Epithelial cell of esophagus (primary cell): ENCODE measurements around the gene ZNF226.
"Not testable (repeated sequence)": the region's sequence is repeated elsewhere in the genome, so short reads cannot be mapped to it uniquely, and the experiment has no call there.

Source experiments
- DNase-seq: peaks from one replicate; pipeline ENCODE4 v3.0.0; 2010; ENCODE audit warnings: low read depth
- H3K4me3 ChIP-seq: 2 replicates; pipeline ENCODE4 v1.5.1; 2011; ENCODE audit warnings: mild to moderate bottlenecking, low read length, control low read depth
- TF ChIP-seq, protein P1 (sequence below): IDR thresholded peaks from 2 replicates; pipeline ENCODE4 v1.5.1; 2011; ENCODE audit warnings: low read depth, mild to moderate bottlenecking, low read length, control low read depth, inconsistent platforms; ENCODE audit not compliant: insufficient read depth; ENCODE audit errors: missing control alignments

Gene ZNF226

DNA sequence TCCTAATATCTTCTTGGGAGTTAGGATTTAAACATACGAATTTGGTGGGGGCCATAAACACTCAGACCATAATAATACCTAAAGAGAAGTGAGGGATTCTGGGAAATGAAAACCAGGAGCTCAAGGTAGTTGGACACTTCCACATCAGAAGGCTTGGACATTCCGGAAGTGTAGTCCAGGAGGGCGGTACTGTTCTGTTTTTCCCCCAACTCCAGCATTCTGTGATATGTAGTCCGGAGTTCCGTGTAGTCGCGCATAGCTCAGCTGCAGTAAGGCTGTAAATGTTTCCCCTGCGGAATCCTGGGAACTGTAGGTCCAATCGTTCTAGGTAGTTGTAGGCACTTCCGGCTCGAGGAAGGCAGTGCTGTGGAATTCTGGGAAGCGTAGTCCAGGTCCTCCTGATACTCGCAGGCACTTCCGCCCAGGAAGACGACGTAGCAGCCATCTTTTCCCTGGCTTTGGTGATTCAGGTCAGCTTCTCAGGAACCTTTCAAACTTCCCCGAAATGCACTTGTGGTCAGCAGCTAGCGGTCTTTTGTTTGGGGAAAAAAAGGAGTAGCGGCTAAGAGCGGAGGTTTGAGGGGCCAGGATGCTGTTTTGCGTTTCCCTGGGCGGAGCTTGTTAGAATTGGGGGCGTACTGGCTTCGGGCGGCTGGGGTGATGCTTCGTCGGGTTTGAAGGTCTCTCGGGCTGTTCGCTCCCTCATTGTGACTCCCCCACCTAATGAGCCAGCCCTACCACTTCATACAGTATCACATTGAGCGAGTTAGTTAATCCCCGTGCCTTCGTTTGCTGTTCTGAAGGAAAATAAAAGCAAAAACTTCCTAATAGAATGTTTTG is at the start of gene ZNF226:
ZNF226 (plus strand) TSS at position 428 of the 840 bp plus-strand sequence. CDS start 4,981 bp downstream, outside the sequence.
- peak; percentile 99 for DNase-seq
- TF ChIP-seq, protein P1, sequence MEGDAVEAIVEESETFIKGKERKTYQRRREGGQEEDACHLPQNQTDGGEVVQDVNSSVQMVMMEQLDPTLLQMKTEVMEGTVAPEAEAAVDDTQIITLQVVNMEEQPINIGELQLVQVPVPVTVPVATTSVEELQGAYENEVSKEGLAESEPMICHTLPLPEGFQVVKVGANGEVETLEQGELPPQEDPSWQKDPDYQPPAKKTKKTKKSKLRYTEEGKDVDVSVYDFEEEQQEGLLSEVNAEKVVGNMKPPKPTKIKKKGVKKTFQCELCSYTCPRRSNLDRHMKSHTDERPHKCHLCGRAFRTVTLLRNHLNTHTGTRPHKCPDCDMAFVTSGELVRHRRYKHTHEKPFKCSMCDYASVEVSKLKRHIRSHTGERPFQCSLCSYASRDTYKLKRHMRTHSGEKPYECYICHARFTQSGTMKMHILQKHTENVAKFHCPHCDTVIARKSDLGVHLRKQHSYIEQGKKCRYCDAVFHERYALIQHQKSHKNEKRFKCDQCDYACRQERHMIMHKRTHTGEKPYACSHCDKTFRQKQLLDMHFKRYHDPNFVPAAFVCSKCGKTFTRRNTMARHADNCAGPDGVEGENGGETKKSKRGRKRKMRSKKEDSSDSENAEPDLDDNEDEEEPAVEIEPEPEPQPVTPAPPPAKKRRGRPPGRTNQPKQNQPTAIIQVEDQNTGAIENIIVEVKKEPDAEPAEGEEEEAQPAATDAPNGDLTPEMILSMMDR: no peak
- H3K4me3 ChIP-seq: peak within 1 kb of the TSS; percentile 100

DNA sequence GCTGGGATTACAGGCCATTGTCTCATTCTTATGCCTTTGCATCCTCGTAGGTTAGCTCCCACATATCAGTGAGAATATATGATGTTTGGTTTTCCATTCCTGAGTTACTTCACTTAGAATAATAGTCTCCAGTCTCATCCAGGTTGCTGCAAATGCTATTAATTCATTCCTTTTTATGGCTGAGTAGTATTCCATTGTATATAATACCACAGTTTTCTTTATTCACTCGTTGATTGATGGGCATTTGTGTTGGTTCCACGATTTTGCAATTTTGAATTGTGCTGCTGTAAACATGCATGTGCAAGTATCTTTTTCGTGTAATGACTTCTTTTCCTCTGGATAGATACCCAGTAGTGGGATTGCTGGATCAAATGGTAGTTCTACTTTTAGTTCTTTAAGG is 43.7 kb upstream of the ZNF226 start:
- not testable (repeated sequence) for DNase-seq

DNA sequence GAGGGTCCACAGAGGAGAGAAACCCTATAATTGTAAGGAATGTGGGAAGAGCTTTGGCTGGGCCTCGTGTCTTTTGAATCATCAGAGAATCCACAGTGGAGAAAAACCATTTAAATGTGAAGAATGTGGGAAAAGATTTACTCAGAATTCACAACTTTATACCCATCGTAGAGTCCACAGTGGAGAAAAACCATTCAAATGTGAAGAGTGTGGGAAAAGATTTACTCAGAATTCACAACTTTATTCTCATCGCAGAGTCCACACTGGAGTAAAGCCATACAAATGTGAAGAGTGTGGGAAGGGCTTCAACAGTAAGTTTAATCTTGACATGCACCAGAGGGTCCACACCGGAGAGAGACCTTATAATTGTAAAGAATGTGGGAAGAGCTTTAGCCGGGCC is 32.9 kb upstream of the ZNF226 start:
- H3K4me3 ChIP-seq: no peak overlapping the region
- no peak for DNase-seq
- TF ChIP-seq, protein P1: no peak

More for the DNA sequence above, 43.7 kb upstream of the ZNF226 start:
- H3K4me3 ChIP-seq: not testable (repeated sequence)

DNA sequence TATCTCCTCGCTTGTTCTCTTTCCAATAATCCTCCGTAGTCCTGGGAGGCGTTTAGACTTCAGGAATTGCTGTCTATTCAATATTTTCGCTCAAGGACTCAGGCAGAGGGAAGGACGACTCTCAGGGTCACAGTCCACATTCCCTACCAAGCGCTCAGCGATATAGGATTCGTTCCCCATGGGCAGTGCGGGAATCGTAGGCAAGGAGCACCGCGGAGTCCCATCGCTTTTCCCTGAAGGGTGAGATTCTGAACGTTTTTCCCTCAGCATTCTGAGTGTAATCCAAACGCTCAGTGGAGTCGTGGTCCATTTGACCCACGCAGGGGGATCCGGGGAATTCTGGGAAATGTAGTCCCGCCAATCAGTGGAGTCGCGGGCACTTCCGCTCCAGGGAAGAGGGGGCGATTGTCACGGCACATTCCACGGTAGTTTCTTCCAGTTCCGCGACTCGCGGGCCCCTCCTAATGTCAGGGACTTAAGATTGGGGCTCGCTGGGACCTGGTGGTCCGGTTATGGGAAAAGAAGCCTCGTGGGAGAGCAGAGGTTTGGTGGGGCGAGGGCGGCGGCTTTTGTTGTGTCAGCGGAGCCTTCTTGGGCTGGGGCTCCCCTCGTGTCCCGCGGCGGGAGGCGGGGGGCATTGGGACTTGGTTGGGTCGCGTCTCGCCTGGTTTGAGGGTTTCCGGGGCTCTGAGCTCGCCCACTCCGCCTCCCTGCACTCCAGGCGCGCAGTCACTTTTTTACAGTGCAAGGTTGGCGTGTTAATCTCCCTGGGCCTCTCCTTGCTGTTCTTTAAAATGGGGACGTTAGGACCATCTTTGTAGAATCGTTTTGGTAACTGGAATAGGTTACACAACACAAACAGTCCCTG is 23.5 kb upstream of the ZNF226 start, which contains the start of gene ZNF234:
ZNF234 (plus strand) TSS at position 364 of the 868 bp plus-strand sequence. CDS start 3,079 bp downstream, outside the sequence.
- peak within 1 kb of the TSS; percentile 86 for H3K4me3 ChIP-seq
- peak; percentile 81 for DNase-seq
- TF ChIP-seq, protein P1: no peak

DNA sequence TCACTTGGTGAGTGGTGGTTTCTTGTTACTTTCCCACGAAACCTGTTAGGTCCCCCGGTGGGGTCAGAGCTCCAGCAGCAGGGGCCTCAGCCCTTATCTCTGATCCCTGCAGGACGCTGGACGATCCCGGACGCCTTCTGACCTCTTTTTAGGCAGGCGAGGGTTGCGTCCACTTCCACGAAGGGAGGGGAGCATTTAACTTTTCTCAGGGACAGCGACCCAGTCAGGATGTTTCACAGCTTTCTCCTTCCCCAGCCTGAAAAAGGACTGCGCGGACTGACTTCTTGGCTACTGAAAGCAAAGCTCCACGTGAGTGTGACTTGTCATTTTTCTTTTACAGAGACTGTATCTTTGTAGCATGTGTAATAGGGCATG is 22.9 kb upstream of the ZNF226 start:
- H3K4me3 ChIP-seq: peak overlapping the region; percentile 86
- DNase-seq: peak; percentile 19
- TF ChIP-seq, protein P1: no peak

DNA sequence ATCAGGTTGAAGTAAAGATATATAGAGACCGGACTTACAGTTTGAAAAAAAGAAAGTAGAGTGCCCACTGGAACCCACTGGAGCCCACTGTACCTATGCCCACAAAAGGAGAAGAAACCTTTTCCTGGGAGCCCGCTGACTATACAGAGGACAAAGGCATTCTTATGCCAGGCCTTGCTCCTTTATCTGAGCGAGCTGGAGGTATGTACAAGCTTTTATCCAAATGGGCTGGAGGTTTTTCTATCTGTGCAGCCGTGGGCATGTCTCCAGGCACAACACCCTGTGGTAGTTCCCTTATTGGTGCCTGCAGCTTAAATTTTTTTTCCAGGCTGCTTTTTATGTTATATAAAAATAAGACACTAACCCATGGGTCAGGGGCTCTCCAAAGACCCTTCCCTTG is 15.1 kb upstream of the ZNF226 start:
- TF ChIP-seq, protein P1: no peak
- DNase-seq: no peak
- H3K4me3 ChIP-seq: no peak overlapping the region

DNA sequence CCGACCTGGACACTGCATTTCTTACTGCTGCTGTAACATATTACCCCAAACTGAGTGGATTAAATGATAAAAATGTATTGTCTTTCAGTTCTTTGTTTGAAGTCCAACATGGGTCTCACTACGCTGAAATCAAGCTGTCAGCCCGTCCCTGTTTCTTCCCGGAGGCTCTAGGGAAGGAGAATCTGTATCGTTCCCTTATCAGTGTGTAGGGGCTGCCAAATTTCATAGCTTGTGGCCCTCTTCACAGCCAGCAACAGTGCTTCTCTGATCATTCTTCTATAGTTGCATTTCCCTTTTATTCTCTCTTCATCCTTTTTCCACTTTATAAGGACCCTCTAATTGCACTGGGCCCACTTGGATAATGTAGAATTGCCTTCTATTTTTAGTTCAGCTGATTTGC is 13.4 kb upstream of the ZNF226 start:
- no peak overlapping the region for H3K4me3 ChIP-seq
- no peak for DNase-seq
- TF ChIP-seq, protein P1: no peak
